Measurements from ENCODE around the gene NCLN. TPM values are rescaled to one million over a fixed set of nuclear protein-coding genes. Genes with fewer than 3 reads are reported as not detected.

Gene NCLN, protein sequence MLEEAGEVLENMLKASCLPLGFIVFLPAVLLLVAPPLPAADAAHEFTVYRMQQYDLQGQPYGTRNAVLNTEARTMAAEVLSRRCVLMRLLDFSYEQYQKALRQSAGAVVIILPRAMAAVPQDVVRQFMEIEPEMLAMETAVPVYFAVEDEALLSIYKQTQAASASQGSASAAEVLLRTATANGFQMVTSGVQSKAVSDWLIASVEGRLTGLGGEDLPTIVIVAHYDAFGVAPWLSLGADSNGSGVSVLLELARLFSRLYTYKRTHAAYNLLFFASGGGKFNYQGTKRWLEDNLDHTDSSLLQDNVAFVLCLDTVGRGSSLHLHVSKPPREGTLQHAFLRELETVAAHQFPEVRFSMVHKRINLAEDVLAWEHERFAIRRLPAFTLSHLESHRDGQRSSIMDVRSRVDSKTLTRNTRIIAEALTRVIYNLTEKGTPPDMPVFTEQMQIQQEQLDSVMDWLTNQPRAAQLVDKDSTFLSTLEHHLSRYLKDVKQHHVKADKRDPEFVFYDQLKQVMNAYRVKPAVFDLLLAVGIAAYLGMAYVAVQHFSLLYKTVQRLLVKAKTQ
- total RNA-seq (ENCODE audit: low replicate concordance): 12.2 and 50.8 TPM in 2 replicates

DNA sequence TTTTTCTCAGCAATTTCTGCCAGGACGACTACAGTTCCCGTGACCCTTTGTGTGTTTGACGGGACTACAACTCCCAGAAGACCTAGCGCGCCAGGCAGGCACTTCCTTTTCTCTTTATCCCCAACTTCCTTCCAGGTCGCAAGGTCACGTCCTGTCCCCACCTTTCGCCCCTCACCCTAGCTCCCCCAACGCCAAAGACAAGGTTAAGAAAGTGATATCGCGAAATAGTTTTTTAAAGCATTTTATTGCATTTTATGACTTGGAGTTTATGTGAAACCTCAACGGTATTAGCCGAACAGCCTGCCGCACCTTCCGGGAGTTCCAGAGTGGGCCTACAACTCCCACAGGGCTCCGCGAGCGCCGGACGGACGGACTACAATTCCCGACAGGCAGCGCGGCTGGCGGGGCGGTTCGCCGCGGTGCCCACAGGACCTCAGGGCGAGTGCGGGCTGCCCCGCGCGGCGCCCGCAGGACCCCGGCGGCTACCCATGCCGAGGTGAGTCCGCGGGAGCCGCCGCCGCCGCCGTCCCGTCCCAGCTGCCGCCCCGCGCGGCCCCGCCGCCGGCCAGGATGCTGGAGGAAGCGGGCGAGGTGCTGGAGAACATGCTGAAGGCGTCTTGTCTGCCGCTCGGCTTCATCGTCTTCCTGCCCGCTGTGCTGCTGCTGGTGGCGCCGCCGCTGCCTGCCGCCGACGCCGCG lies at the start of gene NCLN:
TSS of gene NCLN (plus strand) at position 470 of the 699 bp plus-strand sequence. CDS start at position 571, 101 bp downstream.
- peak; percentile 97 for DNase-seq (ENCODE audit: low spot score)
- H3K27ac ChIP-seq: no peak within 1 kb of the TSS
- peak within 1 kb of the TSS; percentile 92 for H3K9ac ChIP-seq
- Mint-ChIP-seq H3K27ac (peak within 1 kb of the TSS; percentile 98), H3K27me3 (ENCODE audit: insufficient read depth, low read depth) (peaks cover 5% of the 10 kb centered on the region), H3K4me1 (peaks cover 14% of the 10 kb centered on the region), H3K36me3 (no peaks in the 10 kb centered on the region), H3K4me3 (peak within 1 kb of the TSS; percentile 99), H3K9me3 (no peaks in the 10 kb centered on the region)
- H3K4me2 ChIP-seq: peak within 1 kb of the TSS; percentile 100
- peak within 1 kb of the TSS; percentile 99 for H2AFZ ChIP-seq (replicated peaks)
- H3K4me1 ChIP-seq: peaks cover 10% of the 10 kb centered on the region
- peaks cover 46% of the 10 kb centered on the region for H3K79me2 ChIP-seq (ENCODE audit: low read depth)
- H3F3A ChIP-seq (ENCODE audit: low read depth): no peaks in the 10 kb centered on the region
- TF ChIP-seq, protein P1, sequence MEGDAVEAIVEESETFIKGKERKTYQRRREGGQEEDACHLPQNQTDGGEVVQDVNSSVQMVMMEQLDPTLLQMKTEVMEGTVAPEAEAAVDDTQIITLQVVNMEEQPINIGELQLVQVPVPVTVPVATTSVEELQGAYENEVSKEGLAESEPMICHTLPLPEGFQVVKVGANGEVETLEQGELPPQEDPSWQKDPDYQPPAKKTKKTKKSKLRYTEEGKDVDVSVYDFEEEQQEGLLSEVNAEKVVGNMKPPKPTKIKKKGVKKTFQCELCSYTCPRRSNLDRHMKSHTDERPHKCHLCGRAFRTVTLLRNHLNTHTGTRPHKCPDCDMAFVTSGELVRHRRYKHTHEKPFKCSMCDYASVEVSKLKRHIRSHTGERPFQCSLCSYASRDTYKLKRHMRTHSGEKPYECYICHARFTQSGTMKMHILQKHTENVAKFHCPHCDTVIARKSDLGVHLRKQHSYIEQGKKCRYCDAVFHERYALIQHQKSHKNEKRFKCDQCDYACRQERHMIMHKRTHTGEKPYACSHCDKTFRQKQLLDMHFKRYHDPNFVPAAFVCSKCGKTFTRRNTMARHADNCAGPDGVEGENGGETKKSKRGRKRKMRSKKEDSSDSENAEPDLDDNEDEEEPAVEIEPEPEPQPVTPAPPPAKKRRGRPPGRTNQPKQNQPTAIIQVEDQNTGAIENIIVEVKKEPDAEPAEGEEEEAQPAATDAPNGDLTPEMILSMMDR (IDR thresholded peaks at IDR 0.05): no peak
- TF ChIP-seq EZH2 (IDR thresholded peaks at IDR 0.05) (no peak), EZH2phosphoT487 (IDR thresholded peaks at IDR 0.05) (no peak)
- no peaks in the 10 kb centered on the region for H3K9me3 ChIP-seq (ENCODE audit: low read depth)
- no peaks in the 10 kb centered on the region for H3K36me3 ChIP-seq
- peaks cover 40% of the 10 kb centered on the region for H4K20me1 ChIP-seq (ENCODE audit: low read depth)
- H3K27me3 ChIP-seq: no peaks in the 10 kb centered on the region
- peak within 1 kb of the TSS; percentile 82 for H3K4me3 ChIP-seq

DNA sequence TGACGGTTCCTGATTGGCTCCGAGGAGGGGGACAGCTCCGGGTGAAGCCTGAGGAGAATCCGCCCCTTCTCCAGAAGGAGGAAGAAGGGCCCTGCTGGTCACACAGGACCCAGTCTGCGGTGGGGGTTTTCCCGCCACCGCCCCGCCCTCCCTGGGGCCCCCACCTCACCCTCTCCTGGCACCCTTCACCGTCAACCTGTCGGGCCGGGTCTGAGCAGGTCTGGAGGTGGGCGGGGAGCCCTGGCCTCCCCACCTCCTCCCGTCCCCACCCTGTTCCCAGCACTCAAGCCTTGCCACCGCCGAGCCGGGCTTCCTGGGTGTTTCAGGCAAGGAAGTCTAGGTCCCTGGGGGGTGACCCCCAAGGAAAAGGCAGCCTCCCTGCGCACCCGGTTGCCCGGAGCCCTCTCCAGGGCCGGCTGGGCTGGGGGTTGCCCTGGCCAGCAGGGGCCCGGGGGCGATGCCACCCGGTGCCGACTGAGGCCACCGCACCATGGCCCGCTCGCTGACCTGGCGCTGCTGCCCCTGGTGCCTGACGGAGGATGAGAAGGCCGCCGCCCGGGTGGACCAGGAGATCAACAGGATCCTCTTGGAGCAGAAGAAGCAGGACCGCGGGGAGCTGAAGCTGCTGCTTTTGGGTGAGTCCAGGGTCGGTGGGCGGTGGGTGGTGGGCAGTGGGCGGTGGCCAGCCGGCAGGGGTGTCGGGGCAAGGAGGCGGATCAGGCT lies 49.6 kb upstream of the NCLN start, which contains the start of gene GNA15:
TSS of gene GNA15 (plus strand) at position 73 of the 723 bp plus-strand sequence. CDS start at position 491, 418 bp downstream.
- Histone ChIP-seq H3K27me3 (no peaks in the 10 kb centered on the region), H4K20me1 (ENCODE audit: low read depth) (no peaks in the 10 kb centered on the region), H3K9me3 (ENCODE audit: low read depth) (no peaks in the 10 kb centered on the region), H3F3A (ENCODE audit: low read depth) (no peaks in the 10 kb centered on the region), H3K4me2 (no peak within 1 kb of the TSS), H2AFZ (replicated peaks) (no peak within 1 kb of the TSS), H3K36me3 (no peaks in the 10 kb centered on the region), H3K27ac (no peak within 1 kb of the TSS), H3K4me3 (no peak within 1 kb of the TSS), H3K4me1 (no peaks in the 10 kb centered on the region), H3K79me2 (ENCODE audit: low read depth) (no peaks in the 10 kb centered on the region), H3K9ac (no peak within 1 kb of the TSS)
- no peak for DNase-seq (ENCODE audit: low spot score)
- Mint-ChIP-seq H3K9me3 (no peaks in the 10 kb centered on the region), H3K4me1 (peaks cover 2% of the 10 kb centered on the region), H3K4me3 (no peak within 1 kb of the TSS), H3K27ac (peak within 1 kb of the TSS; percentile 21), H3K36me3 (no peaks in the 10 kb centered on the region), H3K27me3 (ENCODE audit: insufficient read depth, low read depth) (peaks cover 15% of the 10 kb centered on the region)
- no peak for TF ChIP-seq EZH2 (IDR thresholded peaks at IDR 0.05)
- TF ChIP-seq, protein P1 (IDR thresholded peaks at IDR 0.05): no peak

DNA sequence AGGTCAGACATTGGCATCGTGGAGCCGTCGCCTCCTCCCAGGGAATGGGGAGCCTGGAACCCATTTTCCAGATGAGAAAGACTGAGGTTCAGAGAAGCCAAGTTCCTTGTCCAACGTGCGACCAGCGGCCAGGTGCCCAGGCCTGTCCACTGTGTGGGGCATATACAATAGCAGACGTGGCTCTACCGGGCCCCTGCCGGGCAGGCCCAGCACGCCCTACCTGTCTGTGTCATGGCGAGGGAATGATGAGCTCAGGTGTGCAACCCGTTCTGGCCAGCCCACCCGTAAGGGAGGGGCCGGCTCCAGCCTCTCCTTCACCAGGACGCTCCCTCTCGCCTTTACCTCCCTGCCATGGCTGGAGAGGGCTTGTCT lies 49.1 kb upstream of the NCLN start:
- Mint-ChIP-seq H3K9me3 (no peaks in the 10 kb centered on the region), H3K27ac (no peak overlapping the region), H3K27me3 (ENCODE audit: insufficient read depth, low read depth) (peaks cover 13% of the 10 kb centered on the region), H3K4me3 (no peak overlapping the region), H3K4me1 (peaks cover 2% of the 10 kb centered on the region), H3K36me3 (no peaks in the 10 kb centered on the region)
- H2AFZ ChIP-seq (replicated peaks): no peak overlapping the region
- no peak overlapping the region for H3K27ac ChIP-seq
- H3K9me3 ChIP-seq (ENCODE audit: low read depth): no peaks in the 10 kb centered on the region
- H3K4me3 ChIP-seq: no peak overlapping the region
- no peaks in the 10 kb centered on the region for H3F3A ChIP-seq (ENCODE audit: low read depth)
- TF ChIP-seq EZH2phosphoT487 (IDR thresholded peaks at IDR 0.05) (no peak), EZH2 (IDR thresholded peaks at IDR 0.05) (no peak)
- TF ChIP-seq, protein P1 (IDR thresholded peaks at IDR 0.05): no peak
- H3K4me1 ChIP-seq: no peaks in the 10 kb centered on the region
- DNase-seq (ENCODE audit: low spot score): no peak
- H3K4me2 ChIP-seq: no peak overlapping the region
- H3K27me3 ChIP-seq: no peaks in the 10 kb centered on the region
- no peaks in the 10 kb centered on the region for H3K79me2 ChIP-seq (ENCODE audit: low read depth)
- no peak overlapping the region for H3K9ac ChIP-seq
- H3K36me3 ChIP-seq: no peaks in the 10 kb centered on the region
- no peaks in the 10 kb centered on the region for H4K20me1 ChIP-seq (ENCODE audit: low read depth)

All from neural progenitor cell (in vitro differentiated cells).